ENCODE results near the gene ZBTB7A. TPM values are rescaled to one million over a fixed set of nuclear protein-coding genes. Genes with fewer than 3 reads are reported as not detected.

ZBTB7A gene
- total RNA-seq, 1 donor from 2014 or later, result 63.8 TPM

- no peak for DNase-seq (ENCODE audit: low spot score)
Observed at GRCh38 chr19:4068047-4068966, 1.6 kb upstream of the ZBTB7A start.

GRCh38 chr19:4067396-4068046 lies 822 bp upstream of the ZBTB7A start:
- DNase-seq (ENCODE audit: low spot score), result no peak

GRCh38 chr19:4066176-4066606 lies 508 bp downstream of the ZBTB7A start:
- peak; percentile 76 for DNase-seq (ENCODE audit: low spot score)

GRCh38 chr19:4065430-4066175 lies 1.1 kb downstream of the ZBTB7A start:
- DNase-seq (ENCODE audit: low spot score), result peak; percentile 96

- peak; percentile 73 for DNase-seq (ENCODE audit: low spot score)
Observed at GRCh38 chr19:4064496-4065260, 2.0 kb downstream of the ZBTB7A start.

GRCh38 chr19:4064149-4064495 lies 2.6 kb downstream of the ZBTB7A start:
- DNase-seq (ENCODE audit: low spot score), result no peak

- DNase-seq (ENCODE audit: low spot score), result no peak
Observed at GRCh38 chr19:4063369-4064148, 3.1 kb downstream of the ZBTB7A start.

- DNase-seq (ENCODE audit: low spot score), result peak; percentile 45
Observed at GRCh38 chr19:4062419-4063368, 4.0 kb downstream of the ZBTB7A start.

- DNase-seq (ENCODE audit: low spot score), result peak; percentile 81
Observed at GRCh38 chr19:4061683-4062418, 4.8 kb downstream of the ZBTB7A start.

GRCh38 chr19:4061178-4061682 lies 5.5 kb downstream of the ZBTB7A start:
- peak; percentile 87 for DNase-seq (ENCODE audit: low spot score)

GRCh38 chr19:4060621-4061177 lies 6.0 kb downstream of the ZBTB7A start:
- DNase-seq (ENCODE audit: low spot score), result no peak

GRCh38 chr19:4059891-4060620 lies 6.6 kb downstream of the ZBTB7A start:
- peak; percentile 85 for DNase-seq (ENCODE audit: low spot score)

- DNase-seq (ENCODE audit: low spot score), result no peak
Observed at GRCh38 chr19:4059453-4059871, 7.2 kb downstream of the ZBTB7A start.

GRCh38 chr19:4058693-4059452 lies 7.8 kb downstream of the ZBTB7A start:
- no peak for DNase-seq (ENCODE audit: low spot score)

GRCh38 chr19:4057931-4058692 lies 8.6 kb downstream of the ZBTB7A start:
- DNase-seq (ENCODE audit: low spot score), result peak; percentile 90

GRCh38 chr19:4055209-4055552 lies 11.5 kb downstream of the ZBTB7A start:
- no peak for DNase-seq (ENCODE audit: low spot score)

All from ureter (tissue), 1 donor.